Right lobe of liver (tissue), 4 donors: Measurements from ENCODE around the gene MROH2A.

Experiments
- CTCF ChIP-seq, 4 donors: fragments of 200-600 bp in 3 of 4; fragments of 450-650 bp in 1 of 4; IDR thresholded peaks; one replicate each; pipeline versions ENCODE4 v1.5.1 to v1.8.0; 2016 to 2022; ENCODE audit warnings: antibody characterized with exemption in 4 of 4, mild to moderate bottlenecking in 2 of 4
- POLR2A ChIP-seq: fragments of 450-650 bp; IDR thresholded peaks from one replicate; pipeline ENCODE4 v1.6.1; 2017; ENCODE audit warnings: antibody characterized with exemption, mild to moderate bottlenecking
- donor health status: DM: no; HTN: no; CAD: no.
- donor health status: DM: no; HTN: no; CAD: no.
- donor health status: DM: no; HTN: yes; CAD: no.

GRCh38 chr2:233852056-233852455, 73.9 kb downstream of the MROH2A start:
- no peak for TF ChIP-seq CTCF (IDR thresholded peaks at IDR 0.05)
- TF ChIP-seq POLR2A = no peak
